GM19467 (cell line): ENCODE results near the gene TBC1D5.

ENCODE experiments used
- ATAC-seq: cut with Tn5 transposase; IDR thresholded peaks from one replicate; pipeline ENCODE4 v1.9.1; 2021; ENCODE audit warnings: mild to moderate bottlenecking, moderate library complexity; ENCODE audit not compliant: unreplicated experiment

The TBC1D5 gene

DNA sequence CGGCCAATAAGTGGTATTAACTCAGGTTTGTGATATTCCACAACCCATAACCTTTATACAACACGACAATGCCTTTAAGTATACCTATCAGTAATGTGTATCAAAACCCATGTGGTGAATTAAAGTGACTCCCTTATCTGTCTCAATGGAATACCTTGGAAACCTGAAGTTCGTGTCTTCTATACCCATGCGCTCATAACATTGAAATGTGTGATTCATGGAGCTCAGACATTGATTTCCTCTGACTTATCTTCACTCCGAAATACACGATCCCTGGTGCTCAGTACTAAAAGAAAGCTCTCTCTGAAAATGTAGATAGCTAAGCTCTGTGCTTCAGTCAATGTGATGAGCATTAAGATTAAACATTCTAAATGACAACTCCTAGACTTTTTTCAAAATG lies 140.3 kb downstream of the TBC1D5 start:
- no peak for ATAC-seq

GRCh38 chr3:17592956-17593355 lies 149.5 kb downstream of the TBC1D5 start:
- no peak for ATAC-seq

DNA sequence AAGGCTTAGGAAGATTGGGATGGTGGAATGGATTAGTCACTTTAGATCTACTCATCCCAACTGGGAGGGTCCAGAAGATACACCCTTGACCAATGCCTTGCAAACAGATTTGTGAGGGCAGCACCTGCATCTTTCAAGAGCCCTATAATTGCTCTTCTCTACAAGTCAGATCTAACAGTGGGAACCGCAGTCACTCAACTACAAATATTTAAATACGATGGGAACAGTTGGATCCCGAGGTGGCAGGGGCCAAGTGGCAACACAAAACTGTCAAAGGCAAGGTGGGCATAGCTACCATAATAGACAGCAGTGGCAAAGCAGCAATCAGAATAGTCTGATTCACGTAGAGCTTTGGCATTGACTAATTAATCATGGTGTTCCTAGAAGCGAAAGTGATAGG lies 152.0 kb downstream of the TBC1D5 start:
- no peak for ATAC-seq

GRCh38 chr3:17589888-17590287 lies 152.5 kb downstream of the TBC1D5 start:
- ATAC-seq: no peak

GRCh38 chr3:17588422-17588821 lies 154.0 kb downstream of the TBC1D5 start:
- no peak for ATAC-seq

DNA sequence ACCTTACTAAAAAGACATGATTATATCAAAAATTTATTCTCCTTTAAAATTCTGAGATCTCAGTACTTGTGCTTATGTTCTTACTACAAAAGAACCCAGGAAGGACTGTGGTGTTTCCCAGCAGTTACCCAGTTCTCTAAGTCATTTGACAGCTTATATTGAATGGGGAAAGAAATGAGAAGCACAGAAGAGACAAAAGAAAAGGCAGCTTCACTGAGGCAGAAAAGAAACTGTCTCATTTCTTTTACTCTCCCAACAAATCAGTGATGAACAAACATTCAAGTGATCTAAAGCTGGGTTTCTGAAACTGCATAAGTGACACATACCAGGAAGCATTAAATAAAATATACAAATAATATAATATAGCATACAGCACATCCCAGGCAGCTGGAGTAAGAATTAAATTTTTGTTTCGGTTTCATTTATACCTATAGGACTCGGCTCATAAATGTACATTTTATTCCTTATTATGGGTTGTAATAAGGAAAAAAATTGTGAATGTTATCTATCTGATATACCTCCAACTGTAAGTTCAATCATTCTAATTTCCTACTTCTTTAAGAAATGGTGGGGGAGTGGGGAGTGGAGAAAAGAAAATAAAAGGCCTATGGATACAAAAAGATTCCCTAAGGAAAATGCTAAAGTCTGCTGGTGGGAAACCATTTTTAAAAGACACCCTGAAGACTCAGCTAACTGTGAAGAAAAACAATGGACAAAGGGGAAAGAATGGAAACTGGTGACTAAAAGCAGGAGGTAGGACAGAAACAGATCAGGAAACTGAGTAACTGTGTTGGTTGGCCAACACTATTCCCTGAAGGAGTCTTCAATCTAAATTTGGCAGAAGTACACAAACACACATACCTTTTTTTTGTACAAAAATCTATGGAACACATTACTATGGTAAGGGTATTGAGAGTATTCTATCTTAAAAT lies 156.8 kb downstream of the TBC1D5 start:
- no peak for ATAC-seq

DNA sequence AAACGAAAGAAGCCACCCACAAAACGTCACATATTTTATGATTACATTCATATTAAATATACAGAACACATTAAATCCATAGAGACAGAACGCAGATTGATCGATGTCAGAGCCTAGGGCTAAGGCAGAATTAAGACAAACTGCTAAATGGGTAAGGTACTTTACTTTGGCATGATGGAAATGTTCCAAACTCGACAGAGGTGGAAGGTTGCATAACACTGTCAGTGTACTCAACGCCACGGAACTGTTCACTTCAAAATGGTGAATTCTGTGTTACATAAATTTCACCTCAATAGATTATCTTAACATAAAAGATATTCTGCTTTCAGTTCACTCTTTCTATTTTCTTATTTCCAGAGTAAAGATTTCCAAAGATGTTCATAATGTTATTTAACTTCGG lies 158.4 kb downstream of the TBC1D5 start:
- no peak for ATAC-seq

- ATAC-seq: no peak
These were observed 158.9 kb downstream of the TBC1D5 start for GRCh38 chr3:17583530-17583929.

- ATAC-seq: no peak
These were observed 160.9 kb downstream of the TBC1D5 start for GRCh38 chr3:17581421-17582080.

DNA sequence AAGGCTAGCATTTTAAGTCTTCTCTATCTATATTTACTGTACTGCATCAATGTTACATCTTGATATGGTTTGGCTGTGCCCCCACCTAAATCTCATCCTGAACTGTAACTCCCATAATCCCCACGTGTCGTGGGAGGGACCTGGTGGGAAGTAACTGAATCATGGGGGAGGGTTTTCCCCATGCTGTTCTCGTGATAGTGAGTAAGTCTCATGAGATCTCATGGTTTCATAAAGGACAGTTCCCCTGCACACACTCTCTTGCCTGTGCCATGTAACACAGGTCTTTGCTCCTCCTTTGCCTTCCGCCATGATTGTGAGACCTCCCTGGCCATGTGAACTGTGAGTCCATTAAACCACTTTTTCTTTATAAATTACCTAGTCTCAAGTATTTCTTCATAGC lies 161.5 kb downstream of the TBC1D5 start:
- ATAC-seq: no peak

DNA sequence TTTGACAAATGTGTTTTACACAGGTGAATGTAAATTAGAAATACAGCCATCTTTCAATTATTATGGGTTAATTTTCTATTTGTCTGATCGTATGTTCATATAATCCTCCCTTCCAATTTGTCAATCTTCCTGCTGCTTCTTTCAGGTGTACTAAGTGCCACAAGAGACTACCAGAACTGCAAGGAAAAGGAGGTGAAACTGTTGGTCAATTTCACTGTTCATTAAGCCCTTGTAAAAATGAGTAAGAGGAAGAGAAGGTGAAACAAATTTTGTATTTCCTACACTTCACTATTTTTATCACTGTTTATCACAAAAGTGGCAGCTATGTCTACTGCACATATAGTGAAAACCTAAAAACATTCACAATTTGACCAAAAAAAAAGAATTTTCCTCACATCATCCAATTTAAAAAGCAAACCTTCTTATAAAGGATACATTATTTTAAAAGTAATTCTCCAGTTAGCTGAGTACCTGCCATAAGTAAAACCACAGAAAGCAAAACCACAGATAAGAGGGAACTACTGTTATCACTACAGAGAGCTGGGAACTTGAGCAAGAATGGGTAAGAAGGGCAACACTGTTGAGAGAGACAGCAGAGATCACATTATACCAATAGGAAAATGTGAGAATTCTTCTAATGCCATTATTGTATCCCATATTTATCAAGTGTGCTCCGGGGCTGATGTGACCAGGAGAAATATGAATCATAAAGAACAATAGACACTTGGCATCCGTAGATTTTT lies 163.0 kb downstream of the TBC1D5 start:
- peak; percentile 94 for ATAC-seq

GRCh38 chr3:17577796-17578520 lies 164.5 kb downstream of the TBC1D5 start:
- no peak for ATAC-seq

- ATAC-seq: peak; percentile 88
These were observed 169.0 kb downstream of the TBC1D5 start for GRCh38 chr3:17573396-17573795.

GRCh38 chr3:17571686-17572085 lies 170.7 kb downstream of the TBC1D5 start:
- ATAC-seq: no peak

DNA sequence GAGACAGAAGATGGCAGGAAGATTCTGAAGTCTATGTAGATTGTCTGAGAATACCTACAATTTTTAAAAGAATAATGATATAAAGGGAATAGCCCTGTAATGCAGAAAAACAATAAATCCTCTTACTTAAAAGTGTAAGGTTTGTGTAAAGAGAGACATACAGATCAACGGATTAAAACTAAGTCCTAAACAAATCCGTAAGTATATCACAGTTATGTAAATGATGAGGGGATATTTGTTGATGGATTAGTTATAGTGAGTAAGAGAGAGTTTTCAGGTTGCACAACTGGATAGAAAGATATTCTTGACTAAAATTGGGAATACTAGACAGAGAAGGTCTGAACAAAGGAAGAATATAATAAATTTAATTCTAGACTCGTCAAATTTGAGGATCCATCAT lies 179.6 kb downstream of the TBC1D5 start:
- ATAC-seq: no peak

GRCh38 chr3:17558565-17558964 lies 183.9 kb downstream of the TBC1D5 start:
- ATAC-seq: no peak

GRCh38 chr3:17557749-17558463 lies 184.5 kb downstream of the TBC1D5 start:
- no peak for ATAC-seq

DNA sequence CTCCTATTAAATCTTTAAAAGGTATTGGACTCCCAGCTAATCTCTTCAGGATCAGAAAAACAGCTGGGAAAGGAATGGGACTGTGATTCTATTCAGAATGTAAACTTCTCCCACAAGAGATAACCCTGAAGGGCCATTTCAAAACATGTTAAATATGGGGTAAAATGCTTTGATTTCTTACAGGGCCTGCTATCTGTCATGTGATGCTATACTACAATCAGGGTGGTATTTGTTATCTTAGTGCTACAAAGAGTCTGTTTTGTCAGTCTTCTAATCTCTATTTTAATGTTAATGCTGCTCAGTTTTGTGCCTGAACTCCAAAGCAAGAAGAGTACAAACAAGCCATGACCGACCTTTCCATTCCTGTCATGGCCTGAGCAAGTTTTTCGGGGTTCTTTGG lies 186.9 kb downstream of the TBC1D5 start:
- ATAC-seq: no peak

- ATAC-seq: no peak
These were observed 188.4 kb downstream of the TBC1D5 start for GRCh38 chr3:17554078-17554477.

- no peak for ATAC-seq
These were observed 189.4 kb downstream of the TBC1D5 start for GRCh38 chr3:17553080-17553479.
